B cell (primary cell): ENCODE results near the gene ANO9.

Experiments
- EZH2 ChIP-seq: IDR thresholded peaks from 2 replicates; pipeline ENCODE4 v1.6.1; 2012; ENCODE audit warnings: borderline replicate concordance, low read depth, mild to moderate bottlenecking, moderate library complexity, low read length; ENCODE audit not compliant: insufficient read depth, poor library complexity, severe bottlenecking
- TF ChIP-seq, protein P1 (sequence below): fragments of 200-600 bp; IDR thresholded peaks from one replicate; pipeline ENCODE4 v1.8.0; 2022; ENCODE audit warnings: antibody characterized with exemption, mild to moderate bottlenecking

DNA sequence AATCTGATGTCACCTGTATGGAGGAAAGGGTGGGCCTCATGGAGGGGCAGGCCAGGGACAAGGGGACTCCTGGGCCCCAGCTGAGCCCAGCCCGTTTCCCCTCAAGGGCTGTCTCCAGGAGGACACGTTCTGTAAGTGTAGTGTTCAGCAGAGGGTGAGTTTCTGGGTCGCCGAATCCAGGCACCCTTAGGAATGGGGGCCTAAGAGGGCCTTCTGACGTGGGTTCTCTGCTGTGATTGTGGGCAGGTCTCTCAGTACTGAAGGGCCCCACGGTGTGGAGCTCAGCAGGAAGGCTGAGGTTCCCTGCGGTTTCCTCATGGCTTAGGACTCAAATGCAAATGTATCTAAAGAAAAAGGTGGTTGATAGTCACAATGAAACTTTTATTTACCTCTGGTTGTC is 14.7 kb upstream of the ANO9 start:
- TF ChIP-seq, protein P1, sequence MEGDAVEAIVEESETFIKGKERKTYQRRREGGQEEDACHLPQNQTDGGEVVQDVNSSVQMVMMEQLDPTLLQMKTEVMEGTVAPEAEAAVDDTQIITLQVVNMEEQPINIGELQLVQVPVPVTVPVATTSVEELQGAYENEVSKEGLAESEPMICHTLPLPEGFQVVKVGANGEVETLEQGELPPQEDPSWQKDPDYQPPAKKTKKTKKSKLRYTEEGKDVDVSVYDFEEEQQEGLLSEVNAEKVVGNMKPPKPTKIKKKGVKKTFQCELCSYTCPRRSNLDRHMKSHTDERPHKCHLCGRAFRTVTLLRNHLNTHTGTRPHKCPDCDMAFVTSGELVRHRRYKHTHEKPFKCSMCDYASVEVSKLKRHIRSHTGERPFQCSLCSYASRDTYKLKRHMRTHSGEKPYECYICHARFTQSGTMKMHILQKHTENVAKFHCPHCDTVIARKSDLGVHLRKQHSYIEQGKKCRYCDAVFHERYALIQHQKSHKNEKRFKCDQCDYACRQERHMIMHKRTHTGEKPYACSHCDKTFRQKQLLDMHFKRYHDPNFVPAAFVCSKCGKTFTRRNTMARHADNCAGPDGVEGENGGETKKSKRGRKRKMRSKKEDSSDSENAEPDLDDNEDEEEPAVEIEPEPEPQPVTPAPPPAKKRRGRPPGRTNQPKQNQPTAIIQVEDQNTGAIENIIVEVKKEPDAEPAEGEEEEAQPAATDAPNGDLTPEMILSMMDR: no peak
- no peak for TF ChIP-seq EZH2
